HEK293 (cell line): Measurements from ENCODE around the gene MAPT.

Source experiments
- CTCF ChIA-PET: fragments of 350-600 bp; formaldehyde crosslinking; extraction: SDS; loops from one replicate; lab custom pipeline; 2021; ENCODE audit warnings: antibody characterized with exemption; lab: Yijun Ruan, JAX
- POLR2A ChIA-PET: fragments of 300-600 bp; formaldehyde crosslinking; extraction: SDS; loops from one replicate; lab custom pipeline; 2020; ENCODE audit warnings: antibody characterized with exemption, inconsistent platforms; lab: Yijun Ruan, JAX
- H3K27ac ChIP-seq: fragments of 200-500 bp; sonication (Bioruptor generic); 2 replicates; pipeline ENCODE4 v1.5.1; 2014; ENCODE audit warnings: low read depth, low read length, control low read depth, inconsistent platforms; ENCODE audit errors: extremely low read depth
- H3K36me3 ChIP-seq, 2 experiments: fragments of 200-500 bp in 1 of 2; sonication (Bioruptor generic) in 1 of 2; 1 replicate in 1 of 2; 2 replicates in 1 of 2; pipeline ENCODE4 v1.5.1; 2014 to 2017; ENCODE audit warnings: inconsistent platforms in 2 of 2, low read length in 2 of 2; ENCODE audit not compliant: control insufficient read depth in 2 of 2, insufficient read depth in 1 of 2
- H3K4me1 ChIP-seq: fragments of 200-500 bp; sonication (Bioruptor generic); 2 replicates; pipeline ENCODE4 v1.5.1; 2014; ENCODE audit warnings: mild to moderate bottlenecking, low read length, inconsistent platforms; ENCODE audit not compliant: control insufficient read depth, insufficient read depth
- H3K4me3 ChIP-seq: 2 replicates; pipeline ENCODE4 v1.5.1; 2011; ENCODE audit warnings: low read depth, mild to moderate bottlenecking, control low read depth, low read length, moderate library complexity
- H3K9me3 ChIP-seq: fragments of 200-500 bp; sonication (Bioruptor generic); 2 replicates; pipeline ENCODE4 v1.5.1; 2014; ENCODE audit warnings: low read depth, low read length, inconsistent platforms; ENCODE audit not compliant: control insufficient read depth, insufficient read depth
- FEZF1 ChIP-seq: fragments of 450-650 bp; formaldehyde crosslinking; IDR thresholded peaks from 2 replicates; pipeline ENCODE4 v1.5.1; 2016; ENCODE audit warnings: missing biosample characterization, missing genetic modification characterization
- MYNN ChIP-seq: fragments of 450-650 bp; formaldehyde crosslinking; IDR thresholded peaks from 2 replicates; pipeline ENCODE4 v1.5.1; 2016; ENCODE audit warnings: missing biosample characterization, missing genetic modification characterization, borderline replicate concordance
- OVOL3 ChIP-seq: fragments of 450-650 bp; formaldehyde crosslinking; IDR thresholded peaks from 2 replicates; pipeline ENCODE4 v1.5.1; 2016; ENCODE audit warnings: missing biosample characterization, missing genetic modification characterization
- SCRT1 ChIP-seq: fragments of 450-650 bp; formaldehyde crosslinking; IDR thresholded peaks from 2 replicates; pipeline ENCODE4 v1.5.1; 2016; ENCODE audit warnings: missing biosample characterization, missing genetic modification characterization, borderline replicate concordance
- SETDB1 ChIP-seq: IDR thresholded peaks from one replicate; pipeline ENCODE4 v1.6.1; 2017; ENCODE audit warnings: mild to moderate bottlenecking, low read length, moderate library complexity, mixed read lengths; ENCODE audit not compliant: insufficient read length
- ZEB2 ChIP-seq: fragments of 450-650 bp; formaldehyde crosslinking; IDR thresholded peaks from 2 replicates; pipeline ENCODE4 v1.5.1; 2016; ENCODE audit warnings: missing biosample characterization, missing genetic modification characterization
- ZFP41 ChIP-seq: fragments of 450-650 bp; formaldehyde crosslinking; IDR thresholded peaks from 2 replicates; pipeline ENCODE4 v1.5.1; 2016; ENCODE audit warnings: missing biosample characterization, missing genetic modification characterization, borderline replicate concordance
- ZNF112 ChIP-seq: fragments of 450-650 bp; formaldehyde crosslinking; IDR thresholded peaks from 2 replicates; pipeline ENCODE4 v1.5.0; 2017; ENCODE audit warnings: missing biosample characterization, missing genetic modification characterization
- ZNF140 ChIP-seq: fragments of 450-650 bp; formaldehyde crosslinking; IDR thresholded peaks from 2 replicates; pipeline ENCODE4 v1.5.1; 2016; ENCODE audit warnings: missing biosample characterization, missing genetic modification characterization
- ZNF157 ChIP-seq: fragments of 450-650 bp; formaldehyde crosslinking; IDR thresholded peaks from 2 replicates; pipeline ENCODE4 v1.5.1; 2016; ENCODE audit warnings: missing biosample characterization, missing genetic modification characterization
- ZNF169 ChIP-seq: fragments of 450-650 bp; formaldehyde crosslinking; IDR thresholded peaks from 2 replicates; pipeline ENCODE4 v1.5.1; 2016; ENCODE audit warnings: missing biosample characterization, missing genetic modification characterization
- ZNF174 ChIP-seq: fragments of 450-650 bp; formaldehyde crosslinking; IDR thresholded peaks from 2 replicates; pipeline ENCODE4 v1.5.0; 2017; ENCODE audit warnings: missing biosample characterization, mild to moderate bottlenecking, missing genetic modification characterization
- ZNF18 ChIP-seq: fragments of 450-650 bp; formaldehyde crosslinking; IDR thresholded peaks from 2 replicates; pipeline ENCODE4 v1.5.1; 2016; ENCODE audit warnings: missing biosample characterization, missing genetic modification characterization
- ZNF324 ChIP-seq: fragments of 450-650 bp; formaldehyde crosslinking; IDR thresholded peaks from 2 replicates; pipeline ENCODE4 v1.5.1; 2016; ENCODE audit warnings: missing biosample characterization, missing genetic modification characterization
- ZNF341 ChIP-seq: fragments of 450-650 bp; formaldehyde crosslinking; IDR thresholded peaks from 2 replicates; pipeline ENCODE4; 2016; ENCODE audit warnings: low read depth, missing biosample characterization, missing genetic modification characterization
- ZNF350 ChIP-seq: fragments of 450-650 bp; formaldehyde crosslinking; IDR thresholded peaks from 2 replicates; pipeline ENCODE4 v1.5.0; 2017; ENCODE audit warnings: missing biosample characterization, mild to moderate bottlenecking, missing genetic modification characterization
- ZNF362 ChIP-seq: fragments of 450-650 bp; formaldehyde crosslinking; IDR thresholded peaks from 2 replicates; pipeline ENCODE4 v1.5.1; 2016; ENCODE audit warnings: missing biosample characterization, missing genetic modification characterization
- ZNF426 ChIP-seq: fragments of 450-650 bp; formaldehyde crosslinking; IDR thresholded peaks from 2 replicates; pipeline ENCODE4 v1.5.1; 2017; ENCODE audit warnings: missing biosample characterization, missing genetic modification characterization, mild to moderate bottlenecking, inconsistent platforms, moderate library complexity
- ZNF549 ChIP-seq: fragments of 450-650 bp; IDR thresholded peaks from 2 replicates; pipeline ENCODE4 v1.5.1; 2018; ENCODE audit warnings: missing biosample characterization, missing genetic modification characterization, mild to moderate bottlenecking, inconsistent platforms, moderate library complexity
- ZNF626 ChIP-seq: fragments of 450-650 bp; sonication (Bioruptor Pico); formaldehyde crosslinking; IDR thresholded peaks from 2 replicates; pipeline ENCODE4 v1.5.1; 2018; ENCODE audit warnings: missing biosample characterization, missing genetic modification characterization, inconsistent platforms
- ZNF658 ChIP-seq: fragments of 450-650 bp; formaldehyde crosslinking; IDR thresholded peaks from 2 replicates; pipeline ENCODE4; 2016; ENCODE audit warnings: missing biosample characterization, missing genetic modification characterization
- ZNF664 ChIP-seq: fragments of 450-650 bp; formaldehyde crosslinking; IDR thresholded peaks from 2 replicates; pipeline ENCODE4 v1.5.1; 2016; ENCODE audit warnings: missing biosample characterization, missing genetic modification characterization
- ZNF747 ChIP-seq: fragments of 450-650 bp; formaldehyde crosslinking; IDR thresholded peaks from 2 replicates; pipeline ENCODE4 v1.5.1; 2016; ENCODE audit warnings: missing biosample characterization, missing genetic modification characterization
- ZNF76 ChIP-seq: fragments of 450-650 bp; formaldehyde crosslinking; IDR thresholded peaks from 2 replicates; pipeline ENCODE4; 2016; ENCODE audit warnings: low read depth, missing biosample characterization, missing genetic modification characterization, borderline replicate concordance
- ZNF785 ChIP-seq: fragments of 450-650 bp; formaldehyde crosslinking; IDR thresholded peaks from 2 replicates; pipeline ENCODE4 v1.5.1; 2016; ENCODE audit warnings: missing biosample characterization, missing genetic modification characterization
- ZNF792 ChIP-seq: fragments of 450-650 bp; formaldehyde crosslinking; IDR thresholded peaks from 2 replicates; pipeline ENCODE4 v1.5.1; 2016; ENCODE audit warnings: missing biosample characterization, missing genetic modification characterization
- TF ChIP-seq, protein P1 (sequence below): fragments of 450-650 bp; formaldehyde crosslinking; IDR thresholded peaks from 2 replicates; pipeline ENCODE4 v1.5.1; 2016; ENCODE audit warnings: missing biosample characterization, missing genetic modification characterization
- TF ChIP-seq, protein P2 (sequence below): fragments of 450-650 bp; formaldehyde crosslinking; IDR thresholded peaks from 2 replicates; pipeline ENCODE4 v1.5.1; 2016; ENCODE audit warnings: missing biosample characterization, missing genetic modification characterization, borderline replicate concordance

The MAPT gene

GRCh38 chr17:45863857-45864654 is 30.3 kb upstream of the MAPT start:
- Histone ChIP-seq H3K36me3 (no peaks in the 10 kb centered on the region), H3K4me1 (no peaks in the 10 kb centered on the region), H3K9me3 (no peaks in the 10 kb centered on the region), H3K27ac (no peak overlapping the region), H3K4me3 (no peak overlapping the region)
- TF ChIP-seq ZNF112 (tag by site-specific recombination) (no peak), ZNF324 (tag by site-specific recombination) (no peak), ZNF362 (tag by site-specific recombination) (no peak), ZFP41 (tag by site-specific recombination) (no peak), ZNF426 (no peak), OVOL3 (no peak), ZNF664 (tag by site-specific recombination) (no peak), SCRT1 (tag by site-specific recombination) (no peak), ZNF785 (tag by site-specific recombination) (no peak), ZNF626 (tag by site-specific recombination) (no peak), ZNF169 (no peak)
- TF ChIP-seq, protein P1, sequence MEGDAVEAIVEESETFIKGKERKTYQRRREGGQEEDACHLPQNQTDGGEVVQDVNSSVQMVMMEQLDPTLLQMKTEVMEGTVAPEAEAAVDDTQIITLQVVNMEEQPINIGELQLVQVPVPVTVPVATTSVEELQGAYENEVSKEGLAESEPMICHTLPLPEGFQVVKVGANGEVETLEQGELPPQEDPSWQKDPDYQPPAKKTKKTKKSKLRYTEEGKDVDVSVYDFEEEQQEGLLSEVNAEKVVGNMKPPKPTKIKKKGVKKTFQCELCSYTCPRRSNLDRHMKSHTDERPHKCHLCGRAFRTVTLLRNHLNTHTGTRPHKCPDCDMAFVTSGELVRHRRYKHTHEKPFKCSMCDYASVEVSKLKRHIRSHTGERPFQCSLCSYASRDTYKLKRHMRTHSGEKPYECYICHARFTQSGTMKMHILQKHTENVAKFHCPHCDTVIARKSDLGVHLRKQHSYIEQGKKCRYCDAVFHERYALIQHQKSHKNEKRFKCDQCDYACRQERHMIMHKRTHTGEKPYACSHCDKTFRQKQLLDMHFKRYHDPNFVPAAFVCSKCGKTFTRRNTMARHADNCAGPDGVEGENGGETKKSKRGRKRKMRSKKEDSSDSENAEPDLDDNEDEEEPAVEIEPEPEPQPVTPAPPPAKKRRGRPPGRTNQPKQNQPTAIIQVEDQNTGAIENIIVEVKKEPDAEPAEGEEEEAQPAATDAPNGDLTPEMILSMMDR = no peak
- CTCF ChIA-PET = interaction anchor here (0.9 to 3.9 kb wide), 3 partner anchors 9 to 11 kb away, joined by 3 to 20 read pairs (median 4); no protein-coding TSS in a partner anchor
- POLR2A ChIA-PET = interaction anchor here (1.4 kb wide), 1 partner anchor 228 kb away, joined by 3 read pairs; no protein-coding TSS in a partner anchor

DNA sequence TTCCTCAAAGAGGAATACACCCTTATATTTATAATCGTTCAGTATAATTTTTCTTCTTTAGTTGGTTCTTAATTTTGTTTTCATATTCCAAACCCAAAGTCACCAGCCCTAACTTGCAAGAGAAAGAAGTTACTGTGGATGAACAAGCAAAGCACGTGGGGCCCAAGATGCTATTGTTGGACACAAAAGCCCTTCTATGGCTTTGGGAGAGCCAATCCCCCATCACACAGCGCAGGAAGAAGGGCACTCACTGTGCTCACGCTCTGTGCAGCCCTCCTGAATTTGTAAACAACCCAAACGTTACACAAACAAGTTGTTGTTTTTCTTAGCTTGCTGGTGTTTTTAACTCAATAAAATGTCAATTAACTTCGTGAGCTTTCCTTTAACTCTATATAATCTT is 27.2 kb upstream of the MAPT start:
- H3K4me3 ChIP-seq = no peak overlapping the region
- TF ChIP-seq ZNF792 (tag by site-specific recombination) (no peak), OVOL3 (no peak), FEZF1 (no peak), ZNF76 (no peak), ZNF112 (tag by site-specific recombination) (no peak), SETDB1 (no peak), ZNF658 (tag by site-specific recombination) (no peak), ZNF341 (tag by site-specific recombination) (no peak), MYNN (no peak), ZNF18 (no peak), ZEB2 (tag by site-specific recombination) (no peak), ZNF140 (tag by site-specific recombination) (no peak), ZNF747 (no peak), ZNF549 (no peak), ZNF157 (tag by site-specific recombination) (no peak), ZNF174 (tag by site-specific recombination) (no peak), ZNF350 (tag by site-specific recombination) (no peak)
- TF ChIP-seq, protein P2, sequence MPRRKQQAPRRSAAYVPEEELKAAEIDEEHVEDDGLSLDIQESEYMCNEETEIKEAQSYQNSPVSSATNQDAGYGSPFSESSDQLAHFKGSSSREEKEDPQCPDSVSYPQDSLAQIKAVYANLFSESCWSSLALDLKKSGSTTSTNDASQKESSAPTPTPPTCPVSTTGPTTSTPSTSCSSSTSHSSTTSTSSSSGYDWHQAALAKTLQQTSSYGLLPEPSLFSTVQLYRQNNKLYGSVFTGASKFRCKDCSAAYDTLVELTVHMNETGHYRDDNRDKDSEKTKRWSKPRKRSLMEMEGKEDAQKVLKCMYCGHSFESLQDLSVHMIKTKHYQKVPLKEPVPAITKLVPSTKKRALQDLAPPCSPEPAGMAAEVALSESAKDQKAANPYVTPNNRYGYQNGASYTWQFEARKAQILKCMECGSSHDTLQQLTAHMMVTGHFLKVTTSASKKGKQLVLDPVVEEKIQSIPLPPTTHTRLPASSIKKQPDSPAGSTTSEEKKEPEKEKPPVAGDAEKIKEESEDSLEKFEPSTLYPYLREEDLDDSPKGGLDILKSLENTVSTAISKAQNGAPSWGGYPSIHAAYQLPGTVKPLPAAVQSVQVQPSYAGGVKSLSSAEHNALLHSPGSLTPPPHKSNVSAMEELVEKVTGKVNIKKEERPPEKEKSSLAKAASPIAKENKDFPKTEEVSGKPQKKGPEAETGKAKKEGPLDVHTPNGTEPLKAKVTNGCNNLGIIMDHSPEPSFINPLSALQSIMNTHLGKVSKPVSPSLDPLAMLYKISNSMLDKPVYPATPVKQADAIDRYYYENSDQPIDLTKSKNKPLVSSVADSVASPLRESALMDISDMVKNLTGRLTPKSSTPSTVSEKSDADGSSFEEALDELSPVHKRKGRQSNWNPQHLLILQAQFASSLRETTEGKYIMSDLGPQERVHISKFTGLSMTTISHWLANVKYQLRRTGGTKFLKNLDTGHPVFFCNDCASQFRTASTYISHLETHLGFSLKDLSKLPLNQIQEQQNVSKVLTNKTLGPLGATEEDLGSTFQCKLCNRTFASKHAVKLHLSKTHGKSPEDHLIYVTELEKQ (tag by site-specific recombination) = no peak
- TF ChIP-seq, all 188 proteins: peak for 0
- ChIA-PET POLR2A (no interaction called here), CTCF (interaction anchor here (0.8 to 1.8 kb wide), 5 partner anchors 9 to 227 kb away, joined by 4 to 7 read pairs (median 4); partner anchors contain the start of gene MAPT)
- Histone ChIP-seq H3K9me3 (no peaks in the 10 kb centered on the region), H3K27ac (no peak overlapping the region), H3K4me1 (no peaks in the 10 kb centered on the region), H3K36me3 (no peaks in the 10 kb centered on the region)
